Prostate gland (tissue), 2 donors: ENCODE measurements around the gene KLF6.

Experiments used
- POLR2A ChIP-seq: fragments of 450-650 bp; IDR thresholded peaks from one replicate; pipeline ENCODE4 v1.6.1; 2016; ENCODE audit warnings: antibody characterized with exemption, mild to moderate bottlenecking
- POLR2AphosphoS5 ChIP-seq: sonication (generic); formaldehyde crosslinking; IDR thresholded peaks from one replicate; pipeline ENCODE4 v1.6.1; 2017; ENCODE audit warnings: antibody characterized with exemption
- TF ChIP-seq, protein P1 (sequence below), 4 experiments: fragments of 200-600 bp in 2 of 4; fragments of 450-650 bp in 2 of 4; sonication (generic) in 2 of 4; IDR thresholded peaks; 1 replicate in 3 of 4; 2 replicates in 1 of 4; pipeline ENCODE4 v1.5.1; 2016 to 2019; ENCODE audit warnings: antibody characterized with exemption in 4 of 4, mild to moderate bottlenecking in 2 of 4, moderate library complexity in 2 of 4

DNA sequence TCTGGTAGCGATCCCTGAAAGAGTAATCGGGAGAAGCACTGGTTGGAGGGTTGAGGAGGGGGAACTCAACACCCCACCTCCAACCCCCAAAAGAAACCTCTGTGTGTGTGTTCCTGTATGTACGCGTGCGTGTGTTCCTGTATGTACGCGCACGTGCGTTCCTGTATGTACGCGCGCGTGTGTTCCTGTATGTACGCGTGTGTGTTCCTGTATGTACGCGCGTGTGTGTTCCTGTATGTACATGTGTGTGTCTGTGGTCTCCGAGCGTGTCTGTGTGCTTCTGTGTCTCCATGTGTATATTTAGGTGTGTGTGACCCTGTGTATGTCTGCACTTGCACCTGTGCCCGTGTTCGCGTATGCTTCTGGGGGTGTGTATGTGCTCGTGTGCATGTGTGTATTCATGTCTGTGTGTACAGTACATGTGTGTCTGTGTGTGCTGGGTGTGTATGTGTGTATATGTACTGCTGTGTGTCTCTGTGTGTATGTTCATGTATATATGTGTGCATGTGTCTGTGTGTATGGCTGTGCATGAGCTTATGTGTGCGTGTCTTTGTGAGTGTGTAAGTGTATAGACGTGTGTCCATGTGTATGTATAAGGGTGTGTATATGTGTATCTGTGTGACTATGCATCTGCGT, 42.9 kb upstream of the KLF6 start:
- TF ChIP-seq, protein P1, sequence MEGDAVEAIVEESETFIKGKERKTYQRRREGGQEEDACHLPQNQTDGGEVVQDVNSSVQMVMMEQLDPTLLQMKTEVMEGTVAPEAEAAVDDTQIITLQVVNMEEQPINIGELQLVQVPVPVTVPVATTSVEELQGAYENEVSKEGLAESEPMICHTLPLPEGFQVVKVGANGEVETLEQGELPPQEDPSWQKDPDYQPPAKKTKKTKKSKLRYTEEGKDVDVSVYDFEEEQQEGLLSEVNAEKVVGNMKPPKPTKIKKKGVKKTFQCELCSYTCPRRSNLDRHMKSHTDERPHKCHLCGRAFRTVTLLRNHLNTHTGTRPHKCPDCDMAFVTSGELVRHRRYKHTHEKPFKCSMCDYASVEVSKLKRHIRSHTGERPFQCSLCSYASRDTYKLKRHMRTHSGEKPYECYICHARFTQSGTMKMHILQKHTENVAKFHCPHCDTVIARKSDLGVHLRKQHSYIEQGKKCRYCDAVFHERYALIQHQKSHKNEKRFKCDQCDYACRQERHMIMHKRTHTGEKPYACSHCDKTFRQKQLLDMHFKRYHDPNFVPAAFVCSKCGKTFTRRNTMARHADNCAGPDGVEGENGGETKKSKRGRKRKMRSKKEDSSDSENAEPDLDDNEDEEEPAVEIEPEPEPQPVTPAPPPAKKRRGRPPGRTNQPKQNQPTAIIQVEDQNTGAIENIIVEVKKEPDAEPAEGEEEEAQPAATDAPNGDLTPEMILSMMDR (IDR thresholded peaks at IDR 0.05), result no peak
- no peak for TF ChIP-seq POLR2AphosphoS5
- TF ChIP-seq POLR2A, result no peak
